ENCODE measurements around the gene ANKRD36C.
"Not testable (repeated sequence)": the region's sequence is repeated elsewhere in the genome, so short reads cannot be mapped to it uniquely, and the experiment has no call there.

DNA sequence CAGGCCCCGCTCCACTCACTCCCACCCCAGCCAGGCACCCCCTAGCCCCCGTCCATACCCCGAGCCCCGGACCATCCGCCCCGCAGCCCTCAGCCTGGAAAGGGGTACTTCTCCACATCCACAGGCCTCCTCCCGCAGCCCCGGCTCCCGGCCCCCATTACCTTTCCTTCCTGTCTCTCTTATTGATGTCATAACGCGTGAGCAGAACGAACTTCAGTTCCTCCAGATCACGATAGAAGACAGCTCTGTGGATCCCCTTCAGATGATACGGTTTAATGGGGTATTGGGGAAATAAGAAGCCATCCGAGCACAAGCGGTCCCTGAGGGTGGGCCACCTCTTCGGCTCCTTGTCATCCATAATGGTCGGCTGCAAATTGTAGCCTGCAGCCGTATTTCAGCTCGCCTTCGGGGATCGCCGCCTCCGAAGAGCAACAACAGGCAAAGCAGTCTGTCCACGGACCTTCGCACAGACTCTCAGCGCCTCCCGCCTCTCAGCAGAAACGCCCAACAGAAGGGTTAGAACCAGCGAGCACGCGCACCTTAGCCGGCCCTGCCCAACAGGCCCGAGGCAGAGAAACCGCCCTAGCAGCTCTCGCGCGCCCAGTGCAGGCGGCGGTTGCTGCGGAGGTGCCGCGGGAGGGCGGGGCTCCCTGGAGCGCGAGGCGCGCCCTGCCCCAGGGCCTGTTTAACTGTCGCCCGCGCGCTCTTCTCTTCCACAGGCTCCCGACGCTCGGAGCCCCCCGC is at the start of gene ANKRD36C:
- TF ChIP-seq SUZ12 (IDR thresholded peaks at IDR 0.05; ENCODE audit: extremely low read depth, insufficient read depth, insufficient read length); ZNF274 (IDR thresholded peaks at IDR 0.05; ENCODE audit: low read depth, low read length); YY1 (IDR thresholded peaks at IDR 0.05; ENCODE audit: insufficient read depth, insufficient read length): not testable (repeated sequence)
